Omental fat pad (tissue), 4 donors: ENCODE measurements around the gene JAZF1. TPM values are rescaled to one million over a fixed set of nuclear protein-coding genes. Genes with fewer than 3 reads are reported as not detected.
A peak's percentile ranks its signal among the peaks of the same experiment; 100 is the strongest.

Experiments
- ATAC-seq: fragments of 150-250 bp; one replicate; pipeline ENCODE4 v1.9.1; 2016; ENCODE audit warnings: mild to moderate bottlenecking, moderate library complexity; ENCODE audit not compliant: low FRiP score
- DNase-seq: peaks from one replicate; pipeline ENCODE4 v3.0.0-alpha.2; 2019; ENCODE audit warnings: low spot score
- total RNA-seq, 4 donors: library from RNA; depleted of rRNA; stranded (reverse); fragments of >200 nt; gene quantifications; one replicate each; pipeline ENCODE4 v1.1.0, GENCODE V29; 2016
- TF ChIP-seq, protein P1 (sequence below), 3 donors: fragments of 450-650 bp; IDR thresholded peaks; one replicate each; pipeline ENCODE4 v1.5.1; 2016 to 2017; ENCODE audit warnings: antibody characterized with exemption in 3 of 3, mild to moderate bottlenecking in 3 of 3, moderate library complexity in 2 of 3

Gene JAZF1
- total RNA-seq, 4 donors from 2014 or later: 12.1 to 15.3 (median 12.8) TPM

DNA sequence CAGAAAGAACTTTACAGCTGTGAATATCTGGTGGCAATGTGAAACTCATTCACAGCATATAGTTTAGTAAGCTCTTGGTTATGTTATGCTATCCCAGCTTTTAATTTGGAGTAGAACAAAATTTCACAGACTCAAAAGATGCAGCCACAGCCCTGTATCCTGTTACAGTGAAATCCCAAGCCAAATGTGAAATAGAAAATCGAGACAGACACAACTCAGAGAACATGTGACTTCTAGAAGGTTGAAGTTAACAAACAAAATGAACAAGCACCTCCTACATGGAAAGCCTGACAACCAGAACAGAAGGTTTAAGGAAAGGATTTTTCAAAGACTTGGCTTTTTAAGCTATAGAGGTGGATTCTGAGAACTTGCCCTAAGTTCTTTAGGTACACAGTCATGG lies 39.6 kb downstream of the JAZF1 start:
- ATAC-seq (peak; percentile 22), DNase-seq (no peak)
- TF ChIP-seq, protein P1, sequence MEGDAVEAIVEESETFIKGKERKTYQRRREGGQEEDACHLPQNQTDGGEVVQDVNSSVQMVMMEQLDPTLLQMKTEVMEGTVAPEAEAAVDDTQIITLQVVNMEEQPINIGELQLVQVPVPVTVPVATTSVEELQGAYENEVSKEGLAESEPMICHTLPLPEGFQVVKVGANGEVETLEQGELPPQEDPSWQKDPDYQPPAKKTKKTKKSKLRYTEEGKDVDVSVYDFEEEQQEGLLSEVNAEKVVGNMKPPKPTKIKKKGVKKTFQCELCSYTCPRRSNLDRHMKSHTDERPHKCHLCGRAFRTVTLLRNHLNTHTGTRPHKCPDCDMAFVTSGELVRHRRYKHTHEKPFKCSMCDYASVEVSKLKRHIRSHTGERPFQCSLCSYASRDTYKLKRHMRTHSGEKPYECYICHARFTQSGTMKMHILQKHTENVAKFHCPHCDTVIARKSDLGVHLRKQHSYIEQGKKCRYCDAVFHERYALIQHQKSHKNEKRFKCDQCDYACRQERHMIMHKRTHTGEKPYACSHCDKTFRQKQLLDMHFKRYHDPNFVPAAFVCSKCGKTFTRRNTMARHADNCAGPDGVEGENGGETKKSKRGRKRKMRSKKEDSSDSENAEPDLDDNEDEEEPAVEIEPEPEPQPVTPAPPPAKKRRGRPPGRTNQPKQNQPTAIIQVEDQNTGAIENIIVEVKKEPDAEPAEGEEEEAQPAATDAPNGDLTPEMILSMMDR (IDR thresholded peaks at IDR 0.05): no peak

DNA sequence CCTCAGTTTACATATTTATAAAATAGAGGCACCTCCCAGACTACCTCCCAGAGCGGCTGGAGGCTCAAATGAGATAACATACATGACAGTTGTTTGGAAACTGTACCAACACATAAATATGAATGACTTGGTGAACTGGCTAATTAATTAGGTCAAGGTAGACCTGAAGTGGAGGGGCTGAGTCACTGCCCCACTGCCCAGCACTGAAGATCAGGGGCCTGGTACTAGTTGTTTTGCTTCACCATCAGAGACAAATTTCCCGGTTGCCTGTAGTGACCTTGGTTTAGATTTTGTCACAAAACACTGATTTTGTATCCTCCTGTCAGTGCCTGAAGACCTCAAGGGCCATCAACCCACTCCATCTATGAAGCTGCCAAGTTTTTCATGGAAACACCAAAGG lies 41.8 kb downstream of the JAZF1 start:
- TF ChIP-seq, protein P1 (IDR thresholded peaks at IDR 0.05): no peak
- DNase-seq: no peak
- no peak for ATAC-seq

DNA sequence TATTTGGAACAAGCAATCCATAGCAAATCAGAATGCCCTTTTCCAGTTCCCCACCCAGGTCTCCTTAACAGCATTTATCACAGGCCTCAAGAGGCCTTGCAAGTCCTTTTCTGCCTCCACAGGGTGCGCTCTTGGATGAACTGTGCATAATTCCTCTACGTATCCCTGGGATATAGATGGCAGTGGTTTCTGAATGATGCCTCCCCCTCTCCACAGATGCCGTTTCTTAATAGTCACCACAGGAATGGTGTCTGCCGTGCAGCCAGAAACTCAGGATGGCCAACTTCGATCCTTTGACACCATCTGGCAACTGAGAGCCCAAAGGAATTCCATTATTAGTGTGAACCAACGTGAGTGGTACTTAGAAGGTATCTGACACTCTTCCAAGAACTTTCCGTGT lies 43.1 kb downstream of the JAZF1 start:
- TF ChIP-seq, protein P1 (IDR thresholded peaks at IDR 0.05): no peak
- no peak for DNase-seq
- no peak for ATAC-seq

DNA sequence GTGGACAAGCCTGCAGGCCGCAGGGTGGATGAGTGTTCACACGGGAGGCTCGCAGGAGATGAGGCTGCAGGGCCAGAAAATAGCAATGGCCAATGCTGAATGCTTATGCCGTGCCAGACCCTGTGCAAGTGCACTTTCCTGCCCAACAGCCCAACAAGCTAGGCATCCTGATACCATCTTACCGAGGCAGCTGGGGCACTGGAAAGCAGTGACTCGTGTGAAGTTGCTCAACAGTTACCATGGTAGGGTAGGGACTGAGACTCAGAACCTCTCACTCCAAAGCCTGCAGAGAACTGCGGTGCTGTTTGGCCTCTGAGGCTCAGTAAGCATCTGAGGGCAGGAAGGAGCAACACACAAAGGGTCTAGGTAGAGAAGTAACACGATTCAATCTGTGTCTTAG lies 43.7 kb downstream of the JAZF1 start:
- ATAC-seq (no peak), DNase-seq (no peak)
- TF ChIP-seq, protein P1 (IDR thresholded peaks at IDR 0.05): no peak

DNA sequence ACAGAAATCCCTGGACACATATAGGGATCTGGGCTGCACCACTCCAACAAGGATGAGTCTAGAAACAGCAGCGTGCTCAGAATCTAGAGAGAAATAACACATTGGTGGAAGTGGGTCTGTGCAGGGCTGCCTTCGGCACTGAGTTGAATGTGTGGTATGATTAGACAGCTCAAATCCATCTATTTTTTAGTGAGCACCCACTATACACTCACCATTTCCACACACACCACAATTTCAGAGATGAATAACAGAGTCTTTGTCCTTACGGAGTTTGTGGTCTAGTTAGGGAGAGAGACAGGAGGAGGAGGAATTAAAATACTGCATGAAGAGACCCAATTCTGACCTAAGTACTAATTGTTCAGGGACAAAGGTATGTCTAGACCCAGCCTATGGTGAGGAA lies 44.2 kb downstream of the JAZF1 start:
- TF ChIP-seq, protein P1 (IDR thresholded peaks at IDR 0.05): no peak
- no peak for ATAC-seq
- no peak for DNase-seq

DNA sequence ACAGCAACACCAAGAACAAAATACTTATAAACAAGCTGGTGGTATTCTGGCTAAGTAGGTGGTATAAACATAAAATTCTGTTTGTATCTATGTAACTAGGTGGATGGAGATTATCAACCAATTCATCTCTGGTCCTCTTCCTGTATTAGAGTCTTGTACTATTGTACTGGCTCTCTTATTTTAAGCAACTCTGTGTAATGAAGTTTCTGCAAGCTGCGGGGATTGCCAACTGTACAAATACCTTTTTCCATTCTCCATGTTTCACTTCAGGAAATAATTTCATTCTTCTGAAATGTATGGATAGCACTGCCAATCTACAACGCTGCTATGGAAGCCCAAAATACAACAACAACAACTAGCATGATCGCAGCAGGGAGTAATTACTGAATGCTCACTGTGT lies 44.8 kb downstream of the JAZF1 start:
- no peak for ATAC-seq

DNA sequence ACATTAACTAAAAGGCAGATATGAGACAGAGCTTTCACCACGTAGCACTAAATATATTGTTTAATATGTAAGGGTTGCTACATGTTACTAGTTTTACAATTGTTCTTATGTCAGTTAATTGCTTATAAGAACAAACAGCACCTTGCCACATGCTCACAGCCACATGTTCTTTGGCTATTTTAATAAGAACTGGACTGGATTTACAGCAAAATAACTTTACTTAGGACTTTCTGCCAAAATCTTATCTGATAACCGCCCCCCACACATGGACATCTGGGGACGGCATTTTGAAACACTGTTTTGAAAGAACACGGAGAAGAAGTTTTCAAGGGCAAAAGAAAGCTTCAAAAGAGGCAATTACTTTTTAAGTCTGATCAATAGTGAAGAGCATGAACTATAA lies 45.3 kb downstream of the JAZF1 start:
- no peak for ATAC-seq
- TF ChIP-seq, protein P1 (IDR thresholded peaks at IDR 0.05): no peak
- DNase-seq: no peak

More for the DNA sequence above, 44.8 kb downstream of the JAZF1 start:
- TF ChIP-seq, protein P1 (IDR thresholded peaks at IDR 0.05): no peak
- DNase-seq: no peak
